K562 (cell line): Measurements from ENCODE around the gene RGS6. TPM values are rescaled to one million over a fixed set of nuclear protein-coding genes. Genes with fewer than 3 reads are reported as not detected.

ENCODE experiments used
- ATAC-seq: fragments of 200-7000 bp; cut with Tn5 transposase; 3 replicates; pipeline ENCODE4 v1.9.1; 2020; ENCODE audit warnings: moderate library complexity
- BruUV-seq: library from RNA; stranded (reverse); fragments of 400-500 nt; replicated peaks from 2 replicates; lab custom pipeline; 2021; lab: Mats Ljungman, UMichigan
- CTCF ChIA-PET: fragments of 300-600 bp; formaldehyde crosslinking; extraction: SDS; loops from one replicate; lab custom pipeline; 2021; ENCODE audit warnings: low intra/inter-chr PET ratio; lab: Yijun Ruan, JAX
- POLR2A ChIA-PET: fragments of 300-600, 350-650 bp; sonication (Branson Sonifier 250); formaldehyde crosslinking; extraction: SDS; loops from one replicate; lab custom pipeline; 2021; ENCODE audit warnings: antibody characterized with exemption, inconsistent platforms; lab: Yijun Ruan, JAX
- DNase-seq, 4 experiments: peaks; one replicate each; pipeline versions ENCODE4 v3.0.0 to v3.0.0-alpha.2; 2011 to 2018; ENCODE audit warnings: low spot score in 3 of 4, mixed read lengths in 3 of 4; ENCODE audit errors: extremely low read depth in 1 of 4
- FAIRE-seq: peaks from 2 replicates; lab custom pipeline; 2011; peaks lifted over from hg19 to GRCh38; lab: Jason Lieb, UNC
- H2AFZ ChIP-seq: 2 replicates; pipeline ENCODE4 v1.6.0; 2011; ENCODE audit warnings: low read depth, low read length, control low read depth, inconsistent platforms
- H3K27ac ChIP-seq: fragments of 200-600 bp; 3 replicates; pipeline ENCODE4 v1.8.0; 2011; ENCODE audit warnings: low read depth, mild to moderate bottlenecking, control low read depth, inconsistent platforms, low read length, moderate library complexity, mixed read lengths; ENCODE audit errors: extremely low read depth
- H3K27me3 ChIP-seq, 2 experiments: fragments of 300-600 bp in 1 of 2; 2 replicates in 1 of 2; 3 replicates in 1 of 2; pipeline versions ENCODE4 v1.6.0 to v1.8.0; 2011; ENCODE audit warnings: inconsistent platforms in 2 of 2, low read length in 2 of 2, mild to moderate bottlenecking in 1 of 2, mixed read lengths in 1 of 2, moderate library complexity in 1 of 2; ENCODE audit not compliant: control insufficient read depth in 2 of 2, insufficient read depth in 2 of 2
- H3K36me3 ChIP-seq: fragments of 300-600 bp; 3 replicates; pipeline ENCODE4 v1.8.0; 2011; ENCODE audit warnings: mild to moderate bottlenecking, low read length, inconsistent platforms; ENCODE audit not compliant: control insufficient read depth, insufficient read depth
- H3K4me1 ChIP-seq, 2 experiments: fragments of 200-600 bp in 1 of 2; replicated peaks in 1 of 2; 2 replicates in 1 of 2; 3 replicates in 1 of 2; pipeline versions ENCODE4 v1.5.1 to v1.8.0; 2011; ENCODE audit warnings: inconsistent platforms in 2 of 2, low read length in 2 of 2, mild to moderate bottlenecking in 1 of 2, mixed read lengths in 1 of 2, moderate library complexity in 1 of 2; ENCODE audit not compliant: control insufficient read depth in 2 of 2, insufficient read depth in 2 of 2
- H3K4me2 ChIP-seq: 2 replicates; pipeline ENCODE4 v1.6.1; 2011; ENCODE audit warnings: low read length, control low read depth, inconsistent platforms, mixed read lengths; ENCODE audit not compliant: insufficient read depth
- H3K4me3 ChIP-seq: fragments of 200-600 bp; sonication (generic), shearing (Covaris generic); 2 replicates; pipeline ENCODE4 v1.5.1; 2016; ENCODE audit warnings: control low read depth, inconsistent platforms
- H3K79me2 ChIP-seq: fragments of 200-600 bp; 3 replicates; pipeline ENCODE4 v1.8.0; 2011; ENCODE audit warnings: low read length, inconsistent platforms; ENCODE audit not compliant: control insufficient read depth, insufficient read depth
- H3K9ac ChIP-seq, 2 experiments: 2 replicates each; pipeline versions ENCODE4 v1.6.0 to v1.6.1; 2011; ENCODE audit warnings: low read depth in 2 of 2, low read length in 2 of 2, control low read depth in 1 of 2, inconsistent platforms in 1 of 2, mild to moderate bottlenecking in 1 of 2, mixed read lengths in 1 of 2; ENCODE audit not compliant: insufficient read depth in 1 of 2
- H3K9me1 ChIP-seq: one replicate; pipeline ENCODE4 v1.6.0; 2011; ENCODE audit warnings: inconsistent platforms, mild to moderate bottlenecking, low read length, moderate library complexity; ENCODE audit not compliant: control insufficient read depth, insufficient read depth
- H3K9me3 ChIP-seq: replicated peaks from 2 replicates; pipeline ENCODE4 v1.5.1; 2011; ENCODE audit warnings: low read depth, low read length, inconsistent platforms; ENCODE audit not compliant: control insufficient read depth, insufficient read depth
- H4K20me1 ChIP-seq: replicated peaks from 2 replicates; pipeline ENCODE4 v1.6.1; 2011; ENCODE audit warnings: low read length, inconsistent platforms, mixed read lengths; ENCODE audit not compliant: control insufficient read depth, insufficient read depth
- ELF4 ChIP-seq: fragments of 450-650 bp; formaldehyde crosslinking; IDR thresholded peaks from 2 replicates; pipeline ENCODE4 v1.4.0; 2022; ENCODE audit warnings: missing genetic modification characterization
- ELK1 ChIP-seq: sonication (generic); formaldehyde crosslinking; IDR thresholded peaks from 2 replicates; pipeline ENCODE4 v1.8.1; 2022; ENCODE audit warnings: missing genetic modification reagents
- EP300 ChIP-seq: IDR thresholded peaks from 2 replicates; pipeline ENCODE4 v1.6.1; 2012; ENCODE audit warnings: low read length, improper control_type of control experiment
- ESRRA ChIP-seq: fragments of 450-650 bp; IDR thresholded peaks from 2 replicates; pipeline ENCODE4 v1.6.1; 2014; ENCODE audit warnings: low read depth, mild to moderate bottlenecking, moderate library complexity, borderline replicate concordance
- ILF3 ChIP-seq: fragments of 450-650 bp; IDR thresholded peaks from 2 replicates; pipeline ENCODE4 v1.6.1; 2018; ENCODE audit warnings: antibody characterized with exemption, mild to moderate bottlenecking, moderate library complexity, borderline replicate concordance
- JUN ChIP-seq, 2 experiments: sonication (generic) in 1 of 2; formaldehyde crosslinking in 1 of 2; IDR thresholded peaks; 2 replicates each; pipeline versions ENCODE4 v1.6.1 to v1.8.0; 2012 to 2022; ENCODE audit warnings: borderline replicate concordance in 2 of 2, mild to moderate bottlenecking in 2 of 2, improper control_type of control experiment in 1 of 2, low read depth in 1 of 2, low read length in 1 of 2, missing genetic modification reagents in 1 of 2
- MCM7 ChIP-seq, 2 experiments: fragments of 450-650 bp; IDR thresholded peaks; 2 replicates each; pipeline ENCODE4 v1.6.1; 2016 to 2018
- RAD21 ChIP-seq, 2 experiments: fragments of 250-450 bp in 1 of 2; fragments of 450-650 bp in 1 of 2; sonication (Bioruptor Pico) in 1 of 2; formaldehyde crosslinking in 1 of 2; IDR thresholded peaks in 1 of 2; conservative IDR thresholded peaks in 1 of 2; 2 replicates each; pipeline versions ENCODE4 v1.4.0 to v1.8.0; 2020 to 2022; ENCODE audit warnings: mild to moderate bottlenecking in 2 of 2, moderate library complexity in 1 of 2
- TCF7 ChIP-seq: sonication (generic); IDR thresholded peaks from 2 replicates; pipeline ENCODE4 v1.6.1; 2016; ENCODE audit warnings: antibody characterized with exemption, borderline replicate concordance
- TOE1 ChIP-seq, 2 experiments: fragments of 450-650 bp in 1 of 2; sonication (generic) in 1 of 2; formaldehyde crosslinking in 1 of 2; IDR thresholded peaks; 2 replicates each; pipeline versions ENCODE4 v1.7.1 to v1.8.0; 2016 to 2022; ENCODE audit warnings: borderline replicate concordance in 2 of 2, mild to moderate bottlenecking in 2 of 2, antibody characterized with exemption in 1 of 2, inconsistent platforms in 1 of 2, low read depth in 1 of 2, missing genetic modification reagents in 1 of 2, moderate library complexity in 1 of 2
- ZNF124 ChIP-seq: sonication (generic); formaldehyde crosslinking; IDR thresholded peaks from 2 replicates; pipeline ENCODE4 v1.8.1; 2022; ENCODE audit warnings: missing genetic modification reagents
- ZNF431 ChIP-seq: sonication (generic); formaldehyde crosslinking; IDR thresholded peaks from 2 replicates; pipeline ENCODE4 v1.8.0; 2022; ENCODE audit warnings: mild to moderate bottlenecking, missing genetic modification reagents
- ZNF76 ChIP-seq: fragments of 250-450 bp; sonication (Bioruptor Pico); IDR thresholded peaks from 2 replicates; pipeline ENCODE4 v1.4.0; 2020; ENCODE audit warnings: mild to moderate bottlenecking, moderate library complexity, borderline replicate concordance
- WGBS: fragments of 100-300 bp; shearing (Covaris generic); methylation state at CpG from one replicate; pipeline ENCODE4 v1.1.6; 2016; ENCODE audit warnings: low coverage, mixed read lengths; ENCODE audit not compliant: insufficient coverage; ENCODE audit errors: missing lambda C conversion rate; 5-methylcytosine and 5-hydroxymethylcytosine counted together
- in situ Hi-C: fragments of 300-500 bp; cut with MboI; formaldehyde crosslinking; loops from 4 replicates; pipeline ENCODE4 v1.15.0; 2018; ENCODE audit warnings: inconsistent platforms, mixed read lengths
- intact Hi-C: fragments of 100-400 bp; cut with micrococcal nuclease; formaldehyde crosslinking; loops from 2 replicates; pipeline ENCODE4 v1.14.2; 2022
- polyA plus RNA-seq, 8 experiments: library from polyadenylated mRNA; depleted of rRNA in 4 of 8; stranded (reverse) in 5 of 8; unstranded in 3 of 8; fragments of >200 nt; fragmentation: Nextera tagmentation in 2 of 8; fragmentation: Illumina TruSeq in 1 of 8; extraction: Ambion mirVana in 2 of 8; extraction: Trizol in 1 of 8; gene quantifications; 2 replicates each; pipeline versions ENCODE4 v1.2.1 to v1.2.3, GENCODE V29; 2011 to 2014; ENCODE audit warnings: inconsistent platforms in 1 of 8, missing spikeins in 1 of 8
- total RNA-seq, 7 experiments: library from RNA; depleted of rRNA in 6 of 7; stranded (reverse); fragments of >200 nt in 6 of 7; fragmentation: Illumina TruSeq in 2 of 7; extraction: Trizol in 2 of 7; gene quantifications; 2 replicates each; pipeline versions ENCODE4 v1.2.1 to v1.2.3, GENCODE V29; 2011 to 2021; ENCODE audit warnings: low replicate concordance in 1 of 7

The RGS6 gene
- total and polyA plus RNA-seq, 9 of the 15 experiments (the other 6 are each of a cell fraction or from before 2014, with no cell fraction given), result not detected

- no peak for TF ChIP-seq ESRRA
- no peak for TF ChIP-seq TOE1 (IDR thresholded peaks at IDR 0.05; ENCODE audit: borderline replicate concordance)
- TF ChIP-seq TOE1 (CRISPR knock-in tag; IDR thresholded peaks at IDR 0.05; ENCODE audit: borderline replicate concordance, low read depth), result no peak
- TF ChIP-seq JUN (IDR thresholded peaks at IDR 0.05; ENCODE audit: borderline replicate concordance, low read depth, low read length), result no peak
- no peak for TF ChIP-seq JUN (CRISPR knock-in tag; IDR thresholded peaks at IDR 0.05; ENCODE audit: borderline replicate concordance)
- TF ChIP-seq ELF4 (CRISPR knock-in tag), result no peak
- no peak for TF ChIP-seq EP300
- TF ChIP-seq ILF3, result no peak
- no peak for TF ChIP-seq MCM7 (IDR thresholded peaks at IDR 0.05)
These were observed 382.7 kb downstream of the RGS6 start (continued) for GRCh38 chr14:72314808-72315435.

GRCh38 chr14:72315714-72316113, 383.5 kb downstream of the RGS6 start:
- H3K4me2 ChIP-seq, result no peak overlapping the region
- no peak overlapping the region for H3K4me3 ChIP-seq
- H3K27ac ChIP-seq, result no peak overlapping the region
- ATAC-seq (no peak), FAIRE-seq (no peak), DNase-seq (no peak)
- no peaks in the 10 kb centered on the region for H4K20me1 ChIP-seq
- intact Hi-C loops (no loop called here), in situ Hi-C loops (no loop called here)
- CTCF ChIA-PET, result no interaction called here
- no peaks in the 10 kb centered on the region for H3K36me3 ChIP-seq
- POLR2A ChIA-PET, result no interaction called here
- H3K4me1 ChIP-seq, result no peaks in the 10 kb centered on the region
- H2AFZ ChIP-seq, result no peak overlapping the region
- no peaks in the 10 kb centered on the region for H3K27me3 ChIP-seq
- no peaks in the 10 kb centered on the region for H3K9me1 ChIP-seq
- no peaks in the 10 kb centered on the region for H3K79me2 ChIP-seq
- no peak overlapping the region for H3K9ac ChIP-seq
- 0% methylated on average over 1 of the region's 1 CpG for whole genome bisulfite sequencing
- TF ChIP-seq RAD21 (CRISPR knock-in tag; conservative IDR thresholded peaks at IDR 0.05 in 1 of 2, IDR thresholded peaks at IDR 0.05 in 1 of 2), result no peak
- no peak for TF ChIP-seq ZNF124 (CRISPR knock-in tag)
- no peak for TF ChIP-seq ELK1 (CRISPR knock-in tag)
- no peak for TF ChIP-seq ZNF431 (CRISPR knock-in tag)
- no peak for TF ChIP-seq ZNF76 (CRISPR knock-in tag)
- TF ChIP-seq TCF7, result no peak
- no peaks in the 10 kb centered on the region for H3K9me3 ChIP-seq
- no TSS peak for BruUV-seq
